Activated B cell treated with CpG ODN at 0.5 μM for 24 hours (primary cell): Measurements from ENCODE around the gene EML5. TPM values are rescaled to one million over a fixed set of nuclear protein-coding genes. Genes with fewer than 3 reads are reported as not detected.

ENCODE experiments used
- ATAC-seq: fragments of 200-7000 bp; cut with Tn5 transposase; one replicate; pipeline ENCODE4 v1.10.0; 2021; ENCODE audit warnings: low read depth, mild to moderate bottlenecking, moderate library complexity
- CTCF ChIA-PET: fragments of 350-600 bp; sonication (Branson Sonifier 250); formaldehyde crosslinking; loops from one replicate; lab custom pipeline; 2021; ENCODE audit warnings: antibody characterized with exemption; lab: Charles Lee
- POLR2A ChIA-PET: fragments of 350-600 bp; sonication (Branson Sonifier 250); formaldehyde crosslinking; loops from one replicate; lab custom pipeline; 2021; ENCODE audit warnings: antibody characterized with exemption; lab: Charles Lee
- DNase-seq: peaks from one replicate; pipeline ENCODE4 v3.0.0; 2022
- H3K27ac Mint-ChIP-seq: one replicate; pipeline ENCODE4 v1.8.0; 2020; ENCODE audit warnings: mixed read lengths
- H3K27me3 Mint-ChIP-seq: one replicate; pipeline ENCODE4 v1.8.0; 2021; ENCODE audit warnings: mixed read lengths
- H3K36me3 Mint-ChIP-seq: one replicate; pipeline ENCODE4 v1.8.0; 2021; ENCODE audit warnings: low read depth, mixed read lengths
- H3K4me1 Mint-ChIP-seq: one replicate; pipeline ENCODE4 v1.8.0; 2021; ENCODE audit warnings: mixed read lengths
- H3K4me3 Mint-ChIP-seq: one replicate; pipeline ENCODE4 v1.8.0; 2020; ENCODE audit warnings: mild to moderate bottlenecking, mixed read lengths
- H3K9me3 Mint-ChIP-seq: one replicate; pipeline ENCODE4 v1.8.0; 2020; ENCODE audit warnings: mixed read lengths
- CTCF ChIP-seq: fragments of 200-600 bp; IDR thresholded peaks from one replicate; pipeline ENCODE4 v1.8.0; 2022; ENCODE audit warnings: antibody characterized with exemption, mild to moderate bottlenecking
- intact Hi-C: fragments of 100-400 bp; cut with micrococcal nuclease; formaldehyde crosslinking; loops from one replicate; pipeline ENCODE4 v1.15.1; 2024
- total RNA-seq: library from RNA; stranded (reverse); gene quantifications from 2 replicates; pipeline ENCODE4 v1.2.3, GENCODE V29; 2022

Gene EML5
- total RNA-seq, 1 donor from 2014 or later: 5.0 TPM

GRCh38 chr14:88568196-88568595 lies 224.6 kb downstream of the EML5 start:
- ATAC-seq (no peak), DNase-seq (no peak)
- H3K4me1 Mint-ChIP-seq: peaks cover 13% of the 10 kb centered on the region
- H3K36me3 Mint-ChIP-seq: peaks cover 58% of the 10 kb centered on the region
- no peak for TF ChIP-seq CTCF
- intact Hi-C loops: loop anchor here (10.0 kb wide), 1 partner anchor 227 kb away; the partner anchor contains the start of gene EML5
- peaks cover 4% of the 10 kb centered on the region for H3K9me3 Mint-ChIP-seq
- H3K27me3 Mint-ChIP-seq: no peaks in the 10 kb centered on the region
- ChIA-PET CTCF (no interaction called here), POLR2A (no interaction called here)
- H3K4me3 Mint-ChIP-seq: no peak overlapping the region
- no peak overlapping the region for H3K27ac Mint-ChIP-seq

DNA sequence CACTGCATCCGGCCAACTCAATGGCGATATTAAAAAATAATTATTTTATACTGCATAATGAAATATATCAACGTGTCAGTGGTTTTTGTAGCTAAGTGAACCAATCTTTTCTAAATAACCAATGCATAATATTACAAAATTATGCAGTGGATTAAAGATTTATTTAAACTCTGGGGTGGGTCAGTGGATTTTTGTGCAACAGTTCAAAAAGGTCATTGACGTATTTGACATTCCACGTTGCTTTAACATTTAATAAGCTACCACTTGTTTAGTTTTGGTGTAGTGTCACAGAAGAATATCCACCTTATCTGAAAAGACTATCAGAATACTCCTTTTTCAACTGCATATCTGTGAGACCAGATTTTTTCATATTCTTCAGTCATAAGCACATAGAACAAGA lies 227.3 kb downstream of the EML5 start:
- peaks cover 41% of the 10 kb centered on the region for H3K36me3 Mint-ChIP-seq
- intact Hi-C loops: loop anchor here (10.0 kb wide), 1 partner anchor 229 kb away; the partner anchor contains the start of gene EML5
- TF ChIP-seq CTCF: no peak
- POLR2A ChIA-PET: no interaction called here
- ATAC-seq (no peak), DNase-seq (no peak)
- H3K27me3 Mint-ChIP-seq: peaks cover 3% of the 10 kb centered on the region
- H3K4me3 Mint-ChIP-seq: no peak overlapping the region
- peaks cover 4% of the 10 kb centered on the region for H3K9me3 Mint-ChIP-seq
- H3K4me1 Mint-ChIP-seq: peaks cover 18% of the 10 kb centered on the region
- no peak overlapping the region for H3K27ac Mint-ChIP-seq
- CTCF ChIA-PET: no interaction called here

GRCh38 chr14:88563845-88564244 lies 228.9 kb downstream of the EML5 start:
- DNase-seq: no peak
- ChIA-PET POLR2A (no interaction called here), CTCF (no interaction called here)
- no peak for ATAC-seq
- H3K4me3 Mint-ChIP-seq: peak overlapping the region; percentile 96
- peaks cover 4% of the 10 kb centered on the region for H3K9me3 Mint-ChIP-seq
- peaks cover 26% of the 10 kb centered on the region for H3K36me3 Mint-ChIP-seq
- peaks cover 18% of the 10 kb centered on the region for H3K4me1 Mint-ChIP-seq
- peaks cover 4% of the 10 kb centered on the region for H3K27me3 Mint-ChIP-seq
- TF ChIP-seq CTCF: no peak
- H3K27ac Mint-ChIP-seq: peak overlapping the region; percentile 61
- intact Hi-C loops: loop anchor here (1.0 to 10.0 kb wide), 16 partner anchors 9 to 1833 kb away; partner anchors contain the start of genes CALM1, EFCAB11, EML5 and GALC

- intact Hi-C loops: loop anchor here (1.0 to 10.0 kb wide), 16 partner anchors 8 to 1834 kb away; partner anchors contain the start of genes CALM1, EFCAB11, EML5 and GALC
- peaks cover 18% of the 10 kb centered on the region for H3K4me1 Mint-ChIP-seq
- peak within 1 kb of the TSS; percentile 96 for H3K4me3 Mint-ChIP-seq
- CTCF ChIA-PET: no interaction called here
- peaks cover 19% of the 10 kb centered on the region for H3K36me3 Mint-ChIP-seq
- TF ChIP-seq CTCF: no peak
- DNase-seq: peak; percentile 87
- peak; percentile 97 for ATAC-seq
- POLR2A ChIA-PET: no interaction called here
- H3K9me3 Mint-ChIP-seq: peaks cover 2% of the 10 kb centered on the region
- peaks cover 6% of the 10 kb centered on the region for H3K27me3 Mint-ChIP-seq
- H3K27ac Mint-ChIP-seq: peak within 1 kb of the TSS; percentile 86
Observed at GRCh38 chr14:88562831-88563686, 229.7 kb downstream of the EML5 start, which contains the start of gene ZC3H14. Gene ZC3H14 (plus strand): TSS chr14:88563037. CDS start chr14:88563134, 97 bp downstream.

GRCh38 chr14:88562532-88562830 lies 230.3 kb downstream of the EML5 start:
- intact Hi-C loops: loop anchor here (2.0 to 10.0 kb wide), 15 partner anchors 38 to 1835 kb away; partner anchors contain the start of genes CALM1, EFCAB11, EML5 and GALC
- Mint-ChIP-seq H3K4me1 (peaks cover 18% of the 10 kb centered on the region), H3K27me3 (peaks cover 6% of the 10 kb centered on the region)

More at GRCh38 chr14:88562532-88562830, 230.3 kb downstream of the EML5 start:
- H3K36me3 Mint-ChIP-seq: peaks cover 14% of the 10 kb centered on the region
- POLR2A ChIA-PET: no interaction called here
- H3K4me3 Mint-ChIP-seq: peak overlapping the region; percentile 96
- TF ChIP-seq CTCF: no peak
- H3K27ac Mint-ChIP-seq: peak overlapping the region; percentile 86
- ATAC-seq (no peak), DNase-seq (no peak)
- CTCF ChIA-PET: no interaction called here
- no peaks in the 10 kb centered on the region for H3K9me3 Mint-ChIP-seq
